K562 (cell line): ENCODE results near the gene MATR3. TPM values are rescaled to one million over a fixed set of nuclear protein-coding genes. Genes with fewer than 3 reads are reported as not detected.

Experiments
- BCLAF1 ChIP-seq, 2 experiments: fragments of 450-650 bp in 1 of 2; IDR thresholded peaks; 2 replicates each; pipeline ENCODE4 v1.6.1; 2011 to 2017; ENCODE audit warnings: low read depth in 2 of 2, antibody characterized with exemption in 1 of 2, borderline replicate concordance in 1 of 2, low read length in 1 of 2, mild to moderate bottlenecking in 1 of 2, mixed read lengths in 1 of 2; ENCODE audit not compliant: control insufficient read depth in 1 of 2
- C11orf30 ChIP-seq: fragments of 450-650 bp; IDR thresholded peaks from 2 replicates; pipeline ENCODE4 v1.6.1; 2016; ENCODE audit warnings: low read depth, mild to moderate bottlenecking
- CTCFL ChIP-seq: IDR thresholded peaks from 2 replicates; pipeline ENCODE4 v1.6.1; 2011; ENCODE audit warnings: borderline replicate concordance, low read depth, mild to moderate bottlenecking, moderate library complexity, low read length; ENCODE audit not compliant: insufficient read depth, poor library complexity, severe bottlenecking
- FOXM1 ChIP-seq, 2 experiments: fragments of 450-650 bp in 1 of 2; sonication (generic) in 1 of 2; formaldehyde crosslinking in 1 of 2; IDR thresholded peaks; 2 replicates each; pipeline versions ENCODE4 v1.6.1 to v1.9.0; 2017 to 2022; ENCODE audit warnings: low read depth in 2 of 2, mild to moderate bottlenecking in 2 of 2, missing genetic modification reagents in 1 of 2, moderate library complexity in 1 of 2
- KHSRP ChIP-seq: fragments of 450-650 bp; IDR thresholded peaks from 2 replicates; pipeline ENCODE4 v1.6.1; 2017
- MLLT1 ChIP-seq, 2 experiments: fragments of 450-650 bp; IDR thresholded peaks; 2 replicates each; pipeline ENCODE4 v1.6.1; 2016
- MYC ChIP-seq, 2 experiments: fragments of 250-450 bp in 1 of 2; sonication (Bioruptor Pico) in 1 of 2; IDR thresholded peaks; 2 replicates each; pipeline versions ENCODE4 v1.5.1 to v1.6.1; 2012 to 2021; ENCODE audit warnings: low read depth in 2 of 2, borderline replicate concordance in 1 of 2, improper control_type of control experiment in 1 of 2, low read length in 1 of 2, mild to moderate bottlenecking in 1 of 2, moderate library complexity in 1 of 2
- RAD21 ChIP-seq, 2 experiments: fragments of 250-450 bp in 1 of 2; fragments of 450-650 bp in 1 of 2; sonication (Bioruptor Pico) in 1 of 2; formaldehyde crosslinking in 1 of 2; IDR thresholded peaks in 1 of 2; conservative IDR thresholded peaks in 1 of 2; 2 replicates each; pipeline versions ENCODE4 v1.4.0 to v1.8.0; 2020 to 2022; ENCODE audit warnings: mild to moderate bottlenecking in 2 of 2, moderate library complexity in 1 of 2
- RBBP5 ChIP-seq: fragments of 200-600 bp; sonication (generic); IDR thresholded peaks from 2 replicates; pipeline ENCODE4 v1.6.1; 2012; ENCODE audit warnings: borderline replicate concordance, mild to moderate bottlenecking, low read length, control low read depth, inconsistent platforms; ENCODE audit not compliant: insufficient read depth, poor library complexity, severe bottlenecking
- SMARCE1 ChIP-seq: fragments of 450-650 bp; IDR thresholded peaks from 2 replicates; pipeline ENCODE4 v1.7.1; 2016; ENCODE audit warnings: mild to moderate bottlenecking
- SMC3 ChIP-seq: conservative IDR thresholded peaks from 2 replicates; pipeline ENCODE4 v1.6.1; 2011; ENCODE audit warnings: low read depth, low read length, improper control_type of control experiment; ENCODE audit not compliant: insufficient read depth
- ZBTB2 ChIP-seq: fragments of 450-650 bp; IDR thresholded peaks from 2 replicates; pipeline ENCODE4 v1.6.1; 2016; ENCODE audit warnings: antibody characterized with exemption
- ZNF384 ChIP-seq: IDR thresholded peaks from 2 replicates; pipeline ENCODE4 v1.6.1; 2012; ENCODE audit warnings: low read depth, low read length, improper control_type of control experiment
- ZNF699 ChIP-seq: fragments of 250-450 bp; sonication (Bioruptor Pico); IDR thresholded peaks from 2 replicates; pipeline ENCODE4 v1.8.0; 2021; ENCODE audit warnings: mild to moderate bottlenecking, moderate library complexity; ENCODE audit not compliant: insufficient replicate concordance
- polyA plus RNA-seq, 8 experiments: library from polyadenylated mRNA; depleted of rRNA in 4 of 8; stranded (reverse) in 5 of 8; unstranded in 3 of 8; fragments of >200 nt; fragmentation: Nextera tagmentation in 2 of 8; fragmentation: Illumina TruSeq in 1 of 8; extraction: Ambion mirVana in 2 of 8; extraction: Trizol in 1 of 8; gene quantifications; 2 replicates each; pipeline versions ENCODE4 v1.2.1 to v1.2.3, GENCODE V29; 2011 to 2014; ENCODE audit warnings: inconsistent platforms in 1 of 8, missing spikeins in 1 of 8
- total RNA-seq, 7 experiments: library from RNA; depleted of rRNA in 6 of 7; stranded (reverse); fragments of >200 nt in 6 of 7; fragmentation: Illumina TruSeq in 2 of 7; extraction: Trizol in 2 of 7; gene quantifications; 2 replicates each; pipeline versions ENCODE4 v1.2.1 to v1.2.3, GENCODE V29; 2011 to 2021; ENCODE audit warnings: low replicate concordance in 1 of 7

The MATR3 gene
- total and polyA plus RNA-seq, 9 of the 15 experiments (the other 6 are each of a cell fraction or from before 2014, with no cell fraction given) = 150 to 425 (median 263) TPM

- TF ChIP-seq CTCFL (peak; percentile 74), ZNF384 (no peak), MYC (IDR thresholded peaks at IDR 0.05; ENCODE audit: low read depth, low read length) (peak; percentile 83; the same call in 1 of the 2 replicates), MYC (CRISPR knock-in tag; IDR thresholded peaks at IDR 0.05; ENCODE audit: borderline replicate concordance, low read depth) (no peak), SMARCE1 (peak; percentile 41; the same call in 1 of the 2 replicates), ZNF699 (CRISPR knock-in tag) (no peak), C11orf30 (peak; percentile 41; the same call in 1 of the 2 replicates), RBBP5 (peak; percentile 5), BCLAF1 (IDR thresholded peaks at IDR 0.05; ENCODE audit: borderline replicate concordance in 1 of 2, control insufficient read depth in 1 of 2, low read depth in 2 of 2, low read length in 1 of 2) (0 out of 4 replicates have a peak, but pooled peaks of 1 of the 2 experiments have one; percentile 51), RAD21 (CRISPR knock-in tag; conservative IDR thresholded peaks at IDR 0.05 in 1 of 2, IDR thresholded peaks at IDR 0.05 in 1 of 2) (peak; percentile 6 to 27; a peak in 3 of 4 replicates), ZBTB2 (peak; percentile 45; the same call in 1 of the 2 replicates), SMC3 (no peak), MLLT1 (IDR thresholded peaks at IDR 0.05) (0 out of 4 replicates have a peak, but pooled peaks of 1 of the 2 experiments have one; percentile 21), FOXM1 (IDR thresholded peaks at IDR 0.05; ENCODE audit: low read depth) (no peak), FOXM1 (CRISPR knock-in tag; IDR thresholded peaks at IDR 0.05; ENCODE audit: low read depth) (no peak), KHSRP (no peak)
Observed at GRCh38 chr5:139294374-139295165, 1.0 kb downstream of the MATR3 start (continued).
